ENCODE results near the gene PDAP1.

GRCh38 chr7:99418260-99418659 is 9.9 kb upstream of the PDAP1 start:
- no peak for TF ChIP-seq ZNF24 (IDR thresholded peaks at IDR 0.05)
- TF ChIP-seq CTCF (IDR thresholded peaks at IDR 0.05 in 2 of 3, conservative IDR thresholded peaks at IDR 0.05 in 1 of 3; ENCODE audit: control insufficient read depth in 2 of 3, extremely low read depth in 1 of 3, insufficient read depth in 1 of 3, low read depth in 3 of 3, low read length in 3 of 3): no peak
- no peak for TF ChIP-seq CREB1 (IDR thresholded peaks at IDR 0.05; ENCODE audit: low read depth)
- no peak for TF ChIP-seq HDGF (IDR thresholded peaks at IDR 0.05)
- no peak for TF ChIP-seq KLF5 (IDR thresholded peaks at IDR 0.05; ENCODE audit: partially characterized antibody)
- no peak for TF ChIP-seq TCF7 (IDR thresholded peaks at IDR 0.05; ENCODE audit: borderline replicate concordance)
- TF ChIP-seq YY1 (IDR thresholded peaks at IDR 0.05; ENCODE audit: low read depth, low read length): no peak
- TF ChIP-seq PBX3 (IDR thresholded peaks at IDR 0.05; ENCODE audit: insufficient replicate concordance, low read depth, low read length): no peak
- no peak for TF ChIP-seq RB1 (IDR thresholded peaks at IDR 0.05; ENCODE audit: borderline replicate concordance)
- TF ChIP-seq SREBF2 (IDR thresholded peaks at IDR 0.05; ENCODE audit: low read length): no peak
